ENCODE measurements around the gene C4BPB. TPM values are rescaled to one million over a fixed set of nuclear protein-coding genes. Genes with fewer than 3 reads are reported as not detected.

The C4BPB gene
- total RNA-seq, 2 experiments from 2014 or later = not detected

DNA sequence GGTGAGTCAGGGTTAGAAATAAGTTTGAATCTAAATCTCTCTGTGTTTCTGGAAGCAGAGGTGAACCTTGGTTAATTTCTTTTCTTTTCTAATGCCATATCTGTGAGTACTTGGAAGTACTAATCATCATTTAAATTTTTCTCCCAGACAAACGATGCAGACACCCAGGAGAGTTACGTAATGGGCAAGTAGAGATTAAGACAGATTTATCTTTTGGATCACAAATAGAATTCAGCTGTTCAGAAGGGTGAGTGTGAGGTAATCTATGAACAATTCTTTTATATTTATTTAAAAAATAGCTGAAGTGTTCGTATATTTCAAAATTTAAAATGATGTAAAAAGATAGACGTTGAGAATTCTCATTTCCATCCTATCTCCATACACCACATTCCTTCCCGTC, 26.6 kb downstream of the C4BPB start:
- intact Hi-C loops (cut with micrococcal nuclease; ENCODE audit: unreplicated experiment) = no loop called here
- no TSS peak for BruUV-seq (replicated peaks)
- no peak overlapping the region for H3K4me3 ChIP-seq (ENCODE audit: low read depth, low read length, poor library complexity, severe bottlenecking)
- H4K20me1 ChIP-seq (ENCODE audit: insufficient read depth, low read length) = no peaks in the 10 kb centered on the region
- H3K79me2 ChIP-seq (ENCODE audit: insufficient read depth, low read depth, low read length) = no peaks in the 10 kb centered on the region
- H3K4me2 ChIP-seq (ENCODE audit: low read length) = no peak overlapping the region
- H3K36me3 ChIP-seq (ENCODE audit: insufficient read depth, low read length) = no peaks in the 10 kb centered on the region
- no peaks in the 10 kb centered on the region for H3K9me3 ChIP-seq (ENCODE audit: low read length)
- no peaks in the 10 kb centered on the region for H3K9me2 ChIP-seq (ENCODE audit: insufficient read depth, low read length)
- no peak overlapping the region for H3K27ac ChIP-seq (ENCODE audit: low read depth, low read length, poor library complexity, severe bottlenecking)
- no peak overlapping the region for H2AFZ ChIP-seq (ENCODE audit: low read length)
- ChIA-PET CTCF (ENCODE audit: unreplicated experiment) (no interaction called here), POLR2A (no interaction called here)
- DNase-seq (ENCODE audit: low spot score) = no peak
- no peaks in the 10 kb centered on the region for H3K4me1 ChIP-seq (ENCODE audit: insufficient read depth, low read length, poor library complexity, severe bottlenecking)
- TF ChIP-seq EZH2phosphoT487 (IDR thresholded peaks at IDR 0.05; ENCODE audit: borderline replicate concordance, low read depth, low read length) = no peak
- no peak for TF ChIP-seq CTCF (conservative IDR thresholded peaks at IDR 0.05; ENCODE audit: low read length)

DNA sequence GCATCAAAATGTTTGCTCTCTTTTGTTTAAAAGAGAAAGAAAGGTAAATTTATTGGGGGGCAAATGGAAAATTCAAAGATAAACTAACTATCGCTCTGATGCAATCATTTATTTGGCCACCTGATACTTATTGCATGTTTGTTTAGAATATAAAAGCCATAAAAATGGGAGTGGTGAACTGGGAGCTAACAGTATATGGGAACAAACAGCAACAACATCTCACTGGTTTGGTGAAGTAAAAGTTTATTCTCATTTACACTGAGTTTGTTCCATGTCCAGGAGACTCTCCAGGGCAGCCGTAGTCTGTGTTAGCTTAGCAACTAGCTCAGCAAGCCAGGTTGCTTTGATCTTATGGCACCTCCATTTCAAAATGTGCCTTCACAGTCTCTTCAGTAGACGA, 35.7 kb downstream of the C4BPB start:
- no peaks in the 10 kb centered on the region for H3K36me3 ChIP-seq (ENCODE audit: insufficient read depth, low read length)
- H4K20me1 ChIP-seq (ENCODE audit: insufficient read depth, low read length) = no peaks in the 10 kb centered on the region
- CTCF ChIA-PET (ENCODE audit: unreplicated experiment) = no interaction called here
- POLR2A ChIA-PET = no interaction called here
- no peaks in the 10 kb centered on the region for H3K79me2 ChIP-seq (ENCODE audit: insufficient read depth, low read depth, low read length)
- intact Hi-C loops (cut with micrococcal nuclease; ENCODE audit: unreplicated experiment) = no loop called here
- no peak overlapping the region for H3K4me3 ChIP-seq (ENCODE audit: low read depth, low read length, poor library complexity, severe bottlenecking)
- DNase-seq (ENCODE audit: low spot score) = no peak
- no peaks in the 10 kb centered on the region for H3K4me1 ChIP-seq (ENCODE audit: insufficient read depth, low read length, poor library complexity, severe bottlenecking)
- no peak overlapping the region for H2AFZ ChIP-seq (ENCODE audit: low read length)
- no peak overlapping the region for H3K4me2 ChIP-seq (ENCODE audit: low read length)
- BruUV-seq (replicated peaks) = no TSS peak
- H3K27ac ChIP-seq (ENCODE audit: low read depth, low read length, poor library complexity, severe bottlenecking) = no peak overlapping the region
- H3K9me3 ChIP-seq (ENCODE audit: low read length) = no peaks in the 10 kb centered on the region
- TF ChIP-seq CTCF (conservative IDR thresholded peaks at IDR 0.05; ENCODE audit: low read length) (no peak), EZH2phosphoT487 (IDR thresholded peaks at IDR 0.05; ENCODE audit: borderline replicate concordance, low read depth, low read length) (no peak)
- no peaks in the 10 kb centered on the region for H3K9me2 ChIP-seq (ENCODE audit: insufficient read depth, low read length)

DNA sequence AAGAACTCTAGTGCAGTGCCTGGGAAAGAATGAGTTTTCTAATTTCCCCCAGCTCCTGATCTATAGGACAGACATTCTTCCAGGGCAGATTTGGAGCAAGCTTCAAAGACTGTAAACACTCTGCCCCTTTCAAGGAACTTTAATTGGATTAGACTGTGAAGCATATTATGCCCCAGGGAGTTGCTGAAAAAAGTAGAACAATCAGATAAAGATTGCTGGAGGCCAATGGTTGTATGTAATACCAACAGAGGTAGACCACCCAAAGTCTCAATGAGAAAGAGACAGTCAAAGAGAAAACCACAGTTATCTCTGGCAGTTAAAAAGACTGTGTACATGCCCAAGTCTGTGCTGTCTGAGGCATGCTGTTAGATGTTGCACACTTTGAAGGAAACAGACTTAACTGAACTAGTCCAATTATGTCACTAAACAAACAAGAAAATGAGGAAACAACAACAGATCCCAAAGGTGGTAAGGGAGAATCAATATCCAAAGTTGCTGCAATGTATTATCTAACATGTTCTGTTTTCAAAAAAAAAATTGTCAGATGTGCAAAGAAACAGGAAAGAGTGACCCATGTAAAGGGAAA, 39.8 kb downstream of the C4BPB start:
- Histone ChIP-seq H3K9me3 (ENCODE audit: low read length) (no peaks in the 10 kb centered on the region), H3K4me1 (ENCODE audit: insufficient read depth, low read length, poor library complexity, severe bottlenecking) (no peaks in the 10 kb centered on the region), H3K27ac (ENCODE audit: low read depth, low read length, poor library complexity, severe bottlenecking) (no peak overlapping the region), H3K9me2 (ENCODE audit: insufficient read depth, low read length) (no peaks in the 10 kb centered on the region), H4K20me1 (ENCODE audit: insufficient read depth, low read length) (no peaks in the 10 kb centered on the region), H3K79me2 (ENCODE audit: insufficient read depth, low read depth, low read length) (no peaks in the 10 kb centered on the region), H3K36me3 (ENCODE audit: insufficient read depth, low read length) (no peaks in the 10 kb centered on the region), H3K4me3 (ENCODE audit: low read depth, low read length, poor library complexity, severe bottlenecking) (no peak overlapping the region), H3K4me2 (ENCODE audit: low read length) (no peak overlapping the region), H2AFZ (ENCODE audit: low read length) (no peak overlapping the region)
- BruUV-seq (replicated peaks) = no TSS peak
- no peak for TF ChIP-seq CTCF (conservative IDR thresholded peaks at IDR 0.05; ENCODE audit: low read length)
- no peak for TF ChIP-seq EZH2phosphoT487 (IDR thresholded peaks at IDR 0.05; ENCODE audit: borderline replicate concordance, low read depth, low read length)
- intact Hi-C loops (cut with micrococcal nuclease; ENCODE audit: unreplicated experiment) = no loop called here
- ChIA-PET POLR2A (interaction anchor here (1.2 kb wide), 1 partner anchor 34 kb away, joined by 3 read pairs; no protein-coding TSS in a partner anchor), CTCF (ENCODE audit: unreplicated experiment) (no interaction called here)
- DNase-seq (ENCODE audit: low spot score) = no peak

All from OCI-LY7 (cell line).